Endothelial cell of umbilical vein (primary cell): ENCODE results near the gene CIAPIN1. TPM values are rescaled to one million over a fixed set of nuclear protein-coding genes. Genes with fewer than 3 reads are reported as not detected.

Experiments used
- BruUV-seq: library from RNA; stranded (reverse); fragments of 400-500 nt; replicated peaks from 2 replicates; lab custom pipeline; 2021; lab: Mats Ljungman, UMichigan
- CTCF ChIA-PET: fragments of 300-600, 350-600 bp; sonication (Branson Sonifier 250); formaldehyde crosslinking; loops from one replicate; lab custom pipeline; 2021; ENCODE audit warnings: antibody characterized with exemption, inconsistent platforms; lab: Charles Lee
- POLR2A ChIA-PET: fragments of 300-600, 350-600 bp; sonication (Branson Sonifier 250); formaldehyde crosslinking; loops from one replicate; lab custom pipeline; 2021; ENCODE audit warnings: antibody characterized with exemption, inconsistent platforms; lab: Charles Lee
- DNase-seq: peaks from one replicate; pipeline ENCODE4 v3.0.0-alpha.2; 2011; ENCODE audit warnings: low read depth, low spot score
- FAIRE-seq: peaks from 2 replicates; lab custom pipeline; 2011; peaks lifted over from hg19 to GRCh38; lab: Jason Lieb, UNC
- H2AFZ ChIP-seq: 2 replicates; pipeline ENCODE4 v1.6.0; 2012; ENCODE audit warnings: low read depth, low read length, control low read depth, inconsistent platforms
- H3K27ac ChIP-seq: 2 replicates; pipeline ENCODE4 v1.5.1; 2011; ENCODE audit warnings: low read depth, mild to moderate bottlenecking, control low read depth, low read length, moderate library complexity; ENCODE audit not compliant: insufficient read depth
- H3K27me3 ChIP-seq, 2 experiments: 2 replicates each; pipeline versions ENCODE4 v1.6.0 to v1.6.1; 2011; ENCODE audit warnings: low read length in 2 of 2, mixed read lengths in 1 of 2; ENCODE audit not compliant: control insufficient read depth in 2 of 2, insufficient read depth in 2 of 2
- H3K36me3 ChIP-seq, 2 experiments: 2 replicates in 1 of 2; 3 replicates in 1 of 2; pipeline ENCODE4 v1.5.1; 2011; ENCODE audit warnings: low read length in 2 of 2, mild to moderate bottlenecking in 1 of 2, moderate library complexity in 1 of 2; ENCODE audit not compliant: control insufficient read depth in 2 of 2, insufficient read depth in 2 of 2; ENCODE audit errors: extremely low read depth in 1 of 2
- H3K4me1 ChIP-seq: 3 replicates; pipeline ENCODE4 v1.5.1; 2011; ENCODE audit warnings: mild to moderate bottlenecking, low read length; ENCODE audit not compliant: control insufficient read depth, insufficient read depth; ENCODE audit errors: extremely low read depth
- H3K4me2 ChIP-seq: 2 replicates; pipeline ENCODE4 v1.6.1; 2011; ENCODE audit warnings: low read length, control low read depth, mixed read lengths; ENCODE audit not compliant: insufficient read depth
- H3K4me3 ChIP-seq, 3 experiments: fragments of 200-600 bp in 1 of 3; sonication (generic), shearing (Covaris generic) in 1 of 3; replicated peaks in 1 of 3; 2 replicates each; pipeline ENCODE4 v1.5.1; 2011 to 2016; ENCODE audit warnings: control low read depth in 3 of 3, low read length in 3 of 3, mild to moderate bottlenecking in 2 of 3, inconsistent platforms in 1 of 3, low read depth in 1 of 3, moderate library complexity in 1 of 3; ENCODE audit not compliant: insufficient read depth in 1 of 3
- H3K79me2 ChIP-seq: 2 replicates; pipeline ENCODE4 v1.6.0; 2012; ENCODE audit warnings: low read length, inconsistent platforms; ENCODE audit not compliant: control insufficient read depth, insufficient read depth
- H3K9ac ChIP-seq: replicated peaks from 2 replicates; pipeline ENCODE3; 2011; ENCODE audit warnings: low read length, control low read depth; ENCODE audit not compliant: insufficient read depth; ENCODE audit errors: extremely low read depth
- H3K9me1 ChIP-seq: replicated peaks from 3 replicates; pipeline ENCODE4 v1.6.0; 2011; ENCODE audit warnings: mild to moderate bottlenecking, low read length; ENCODE audit not compliant: control insufficient read depth, insufficient read depth; ENCODE audit errors: extremely low read depth
- H3K9me3 ChIP-seq: replicated peaks from 2 replicates; pipeline ENCODE4 v1.5.1; 2012; ENCODE audit warnings: low read length, inconsistent platforms; ENCODE audit not compliant: control insufficient read depth, insufficient read depth
- H4K20me1 ChIP-seq: replicated peaks from 2 replicates; pipeline ENCODE3; 2011; ENCODE audit warnings: mild to moderate bottlenecking, low read length; ENCODE audit not compliant: control insufficient read depth, insufficient read depth; ENCODE audit errors: extremely low read depth
- EZH2 ChIP-seq: IDR thresholded peaks from 2 replicates; pipeline ENCODE4 v1.6.1; 2012; ENCODE audit warnings: borderline replicate concordance, low read depth, mild to moderate bottlenecking, moderate library complexity, low read length, inconsistent platforms; ENCODE audit not compliant: severe bottlenecking
- FOS ChIP-seq: IDR thresholded peaks from 2 replicates; pipeline ENCODE4 v1.6.1; 2011; ENCODE audit warnings: mild to moderate bottlenecking, low read length, moderate library complexity, borderline replicate concordance; ENCODE audit not compliant: insufficient read depth
- GATA2 ChIP-seq: IDR thresholded peaks from 2 replicates; pipeline ENCODE4 v1.7.0; 2011; ENCODE audit warnings: low read depth, mild to moderate bottlenecking, moderate library complexity, mixed read lengths, low read length; ENCODE audit not compliant: insufficient read length, insufficient read depth
- JUN ChIP-seq: IDR thresholded peaks from 2 replicates; pipeline ENCODE4 v1.6.1; 2011; ENCODE audit warnings: borderline replicate concordance, low read depth; ENCODE audit not compliant: insufficient read length, insufficient read depth
- MYC ChIP-seq: IDR thresholded peaks from one replicate; pipeline ENCODE4 v1.6.1; 2011; ENCODE audit warnings: mild to moderate bottlenecking, low read depth, low read length
- POLR2A ChIP-seq: IDR thresholded peaks from 2 replicates; pipeline ENCODE4 v1.6.1; 2012; ENCODE audit warnings: low read depth, mild to moderate bottlenecking, control low read depth, low read length
- POLR2AphosphoS5 ChIP-seq: IDR thresholded peaks from 2 replicates; pipeline ENCODE4 v1.6.1; 2012; ENCODE audit warnings: low read depth, mild to moderate bottlenecking, control low read depth, low read length, moderate library complexity; ENCODE audit not compliant: insufficient read depth
- dilution Hi-C: fragments of 300-500 bp; cut with MboI; formaldehyde crosslinking; loops from one replicate; pipeline ENCODE4 v1.15.0; 2019; ENCODE audit warnings: low sequenced_read_pairs; ENCODE audit not compliant: extremely low pct_ligation_motif_present
- intact Hi-C: fragments of 100-400 bp; cut with micrococcal nuclease; formaldehyde crosslinking; loops from one replicate; pipeline ENCODE4 v1.10.0; 2022
- polyA plus RNA-seq, 4 experiments: library from polyadenylated mRNA; depleted of rRNA in 3 of 4; stranded (reverse) in 3 of 4; unstranded in 1 of 4; fragments of >200 nt; gene quantifications; 2 replicates each; pipeline versions ENCODE4 v1.2.1 to v1.2.3, GENCODE V29; 2011 to 2012; ENCODE audit warnings: missing spikeins in 1 of 4
- total RNA-seq: library from RNA; stranded (reverse); gene quantifications from 2 replicates; pipeline ENCODE4 v1.2.3, GENCODE V29; 2021
- TF ChIP-seq, protein P1 (sequence below): IDR thresholded peaks from 2 replicates; pipeline ENCODE4 v1.6.1; 2011; ENCODE audit not compliant: insufficient read depth, insufficient read length
- TF ChIP-seq, protein P2 (sequence below), 2 donors: IDR thresholded peaks; 1 replicate in 1 of 2; 2 replicates in 1 of 2; pipeline ENCODE4 v1.5.1; 2011; ENCODE audit warnings: low read length in 2 of 2, mild to moderate bottlenecking in 2 of 2, moderate library complexity in 2 of 2, control low read depth in 1 of 2, inconsistent platforms in 1 of 2, low read depth in 1 of 2; ENCODE audit not compliant: insufficient read depth in 1 of 2; ENCODE audit errors: extremely low read depth in 1 of 2

The CIAPIN1 gene
- total and polyA plus RNA-seq, 2 donors (not counting 3 experiments of a cell fraction or from before 2014, with no cell fraction given): 74.6 to 77.9 TPM

DNA sequence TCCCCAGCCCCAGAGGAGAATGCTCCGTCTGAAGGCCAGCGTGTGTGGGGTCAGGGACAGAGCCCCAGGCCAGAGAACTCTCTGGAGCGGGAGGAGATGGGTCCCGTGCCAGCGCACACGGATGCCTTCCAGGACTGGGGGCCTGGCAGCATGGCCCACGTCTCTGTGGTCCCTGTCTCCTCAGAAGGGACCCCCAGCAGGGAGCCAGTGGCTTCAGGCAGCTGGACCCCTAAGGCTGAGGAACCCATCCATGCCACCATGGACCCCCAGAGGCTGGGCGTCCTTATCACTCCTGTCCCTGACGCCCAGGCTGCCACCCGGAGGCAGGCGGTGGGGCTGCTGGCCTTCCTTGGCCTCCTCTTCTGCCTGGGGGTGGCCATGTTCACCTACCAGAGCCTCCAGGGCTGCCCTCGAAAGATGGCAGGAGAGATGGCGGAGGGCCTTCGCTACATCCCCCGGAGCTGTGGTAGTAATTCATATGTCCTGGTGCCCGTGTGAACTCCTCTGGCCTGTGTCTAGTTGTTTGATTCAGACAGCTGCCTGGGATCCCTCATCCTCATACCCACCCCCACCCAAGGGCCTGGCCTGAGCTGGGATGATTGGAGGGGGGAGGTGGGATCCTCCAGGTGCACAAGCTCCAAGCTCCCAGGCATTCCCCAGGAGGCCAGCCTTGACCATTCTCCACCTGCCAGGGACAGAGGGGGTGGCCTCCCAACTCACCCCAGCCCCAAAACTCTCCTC, 64.5 kb downstream of the CIAPIN1 start:
- BruUV-seq: no TSS peak
- dilution Hi-C loops: no loop called here
- Histone ChIP-seq H3K4me2 (no peak overlapping the region), H3K79me2 (no peaks in the 10 kb centered on the region), H3K9ac (no peak overlapping the region), H2AFZ (no peak overlapping the region), H3K4me3 (no peak overlapping the region), H3K4me1 (peaks cover 12% of the 10 kb centered on the region), H3K27me3 (no peaks in the 10 kb centered on the region), H3K9me3 (no peaks in the 10 kb centered on the region), H4K20me1 (no peaks in the 10 kb centered on the region), H3K27ac (no peak overlapping the region), H3K9me1 (no peaks in the 10 kb centered on the region), H3K36me3 (no peaks in the 10 kb centered on the region)
- CTCF ChIA-PET: no interaction called here
- POLR2A ChIA-PET: no interaction called here
- FAIRE-seq: no peak
- TF ChIP-seq EZH2: no peak
- TF ChIP-seq POLR2AphosphoS5: no peak
- TF ChIP-seq POLR2A: no peak
- TF ChIP-seq, protein P1, sequence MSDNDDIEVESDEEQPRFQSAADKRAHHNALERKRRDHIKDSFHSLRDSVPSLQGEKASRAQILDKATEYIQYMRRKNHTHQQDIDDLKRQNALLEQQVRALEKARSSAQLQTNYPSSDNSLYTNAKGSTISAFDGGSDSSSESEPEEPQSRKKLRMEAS: no peak
- no peak for TF ChIP-seq MYC
- TF ChIP-seq FOS: no peak
- TF ChIP-seq GATA2: no peak
- TF ChIP-seq, protein P2, sequence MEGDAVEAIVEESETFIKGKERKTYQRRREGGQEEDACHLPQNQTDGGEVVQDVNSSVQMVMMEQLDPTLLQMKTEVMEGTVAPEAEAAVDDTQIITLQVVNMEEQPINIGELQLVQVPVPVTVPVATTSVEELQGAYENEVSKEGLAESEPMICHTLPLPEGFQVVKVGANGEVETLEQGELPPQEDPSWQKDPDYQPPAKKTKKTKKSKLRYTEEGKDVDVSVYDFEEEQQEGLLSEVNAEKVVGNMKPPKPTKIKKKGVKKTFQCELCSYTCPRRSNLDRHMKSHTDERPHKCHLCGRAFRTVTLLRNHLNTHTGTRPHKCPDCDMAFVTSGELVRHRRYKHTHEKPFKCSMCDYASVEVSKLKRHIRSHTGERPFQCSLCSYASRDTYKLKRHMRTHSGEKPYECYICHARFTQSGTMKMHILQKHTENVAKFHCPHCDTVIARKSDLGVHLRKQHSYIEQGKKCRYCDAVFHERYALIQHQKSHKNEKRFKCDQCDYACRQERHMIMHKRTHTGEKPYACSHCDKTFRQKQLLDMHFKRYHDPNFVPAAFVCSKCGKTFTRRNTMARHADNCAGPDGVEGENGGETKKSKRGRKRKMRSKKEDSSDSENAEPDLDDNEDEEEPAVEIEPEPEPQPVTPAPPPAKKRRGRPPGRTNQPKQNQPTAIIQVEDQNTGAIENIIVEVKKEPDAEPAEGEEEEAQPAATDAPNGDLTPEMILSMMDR (IDR thresholded peaks at IDR 0.05; ENCODE audit: extremely low read depth in 1 of 2, insufficient read depth in 1 of 2, low read depth in 1 of 2, low read length in 2 of 2): no peak
- TF ChIP-seq JUN: no peak
- intact Hi-C loops: no loop called here
- DNase-seq: no peak
